PFSK-1 (cell line): Measurements from ENCODE around the gene CLMN.

Experiments used
- POLR2AphosphoS5 ChIP-seq: IDR thresholded peaks from 2 replicates; pipeline ENCODE4 v1.6.1; 2012; ENCODE audit warnings: low read depth, mild to moderate bottlenecking, control low read depth, low read length, moderate library complexity
- SIN3A ChIP-seq: IDR thresholded peaks from 2 replicates; pipeline ENCODE4 v1.6.1; 2012; ENCODE audit warnings: mild to moderate bottlenecking, low read length, moderate library complexity, borderline replicate concordance; ENCODE audit not compliant: insufficient read depth
- TF ChIP-seq, protein P1 (sequence below), 2 experiments: IDR thresholded peaks; 2 replicates each; pipeline versions ENCODE4 v1.6.1 to v1.8.0; 2011 to 2012; ENCODE audit warnings: low read depth in 2 of 2, low read length in 2 of 2, control low read depth in 1 of 2, inconsistent platforms in 1 of 2, mild to moderate bottlenecking in 1 of 2, moderate library complexity in 1 of 2; ENCODE audit not compliant: insufficient read depth in 1 of 2

DNA sequence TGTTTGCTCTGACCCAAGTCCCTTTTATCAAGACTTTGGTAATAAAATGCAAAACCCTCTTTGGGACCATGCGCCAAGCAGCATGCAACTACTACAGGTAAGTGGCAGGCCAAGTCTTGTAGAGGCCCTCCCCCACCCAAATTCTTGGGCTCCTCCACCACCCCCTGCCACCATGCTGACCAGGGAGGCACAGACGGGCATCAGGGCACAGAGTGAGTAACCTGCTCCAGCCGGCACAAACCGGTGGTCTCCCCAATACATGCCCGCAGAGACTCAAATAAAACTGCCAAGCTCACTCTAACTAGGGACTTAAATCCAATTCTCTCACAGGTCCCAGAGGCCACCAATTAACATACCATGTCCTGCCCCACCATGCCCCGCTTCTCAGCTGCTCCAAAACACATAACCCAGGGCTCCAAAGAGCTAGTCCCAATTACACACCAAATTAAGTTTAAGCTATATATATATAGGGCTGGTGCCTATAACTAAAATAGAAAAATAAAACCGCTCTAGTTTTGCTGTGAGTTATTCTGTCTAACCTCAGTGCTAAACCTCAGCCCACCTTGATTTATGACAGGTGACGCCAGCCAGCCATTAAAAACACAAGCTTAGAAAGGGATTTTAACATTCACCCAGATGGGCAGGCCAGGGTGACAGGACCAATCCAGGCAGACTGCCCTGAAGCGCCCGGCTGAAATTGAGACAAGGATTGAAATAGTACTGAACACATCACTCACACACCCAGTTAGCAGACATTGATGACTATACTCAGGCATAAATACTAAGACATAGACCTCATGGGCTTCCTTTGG, 81.0 kb downstream of the CLMN start:
- TF ChIP-seq, protein P1, sequence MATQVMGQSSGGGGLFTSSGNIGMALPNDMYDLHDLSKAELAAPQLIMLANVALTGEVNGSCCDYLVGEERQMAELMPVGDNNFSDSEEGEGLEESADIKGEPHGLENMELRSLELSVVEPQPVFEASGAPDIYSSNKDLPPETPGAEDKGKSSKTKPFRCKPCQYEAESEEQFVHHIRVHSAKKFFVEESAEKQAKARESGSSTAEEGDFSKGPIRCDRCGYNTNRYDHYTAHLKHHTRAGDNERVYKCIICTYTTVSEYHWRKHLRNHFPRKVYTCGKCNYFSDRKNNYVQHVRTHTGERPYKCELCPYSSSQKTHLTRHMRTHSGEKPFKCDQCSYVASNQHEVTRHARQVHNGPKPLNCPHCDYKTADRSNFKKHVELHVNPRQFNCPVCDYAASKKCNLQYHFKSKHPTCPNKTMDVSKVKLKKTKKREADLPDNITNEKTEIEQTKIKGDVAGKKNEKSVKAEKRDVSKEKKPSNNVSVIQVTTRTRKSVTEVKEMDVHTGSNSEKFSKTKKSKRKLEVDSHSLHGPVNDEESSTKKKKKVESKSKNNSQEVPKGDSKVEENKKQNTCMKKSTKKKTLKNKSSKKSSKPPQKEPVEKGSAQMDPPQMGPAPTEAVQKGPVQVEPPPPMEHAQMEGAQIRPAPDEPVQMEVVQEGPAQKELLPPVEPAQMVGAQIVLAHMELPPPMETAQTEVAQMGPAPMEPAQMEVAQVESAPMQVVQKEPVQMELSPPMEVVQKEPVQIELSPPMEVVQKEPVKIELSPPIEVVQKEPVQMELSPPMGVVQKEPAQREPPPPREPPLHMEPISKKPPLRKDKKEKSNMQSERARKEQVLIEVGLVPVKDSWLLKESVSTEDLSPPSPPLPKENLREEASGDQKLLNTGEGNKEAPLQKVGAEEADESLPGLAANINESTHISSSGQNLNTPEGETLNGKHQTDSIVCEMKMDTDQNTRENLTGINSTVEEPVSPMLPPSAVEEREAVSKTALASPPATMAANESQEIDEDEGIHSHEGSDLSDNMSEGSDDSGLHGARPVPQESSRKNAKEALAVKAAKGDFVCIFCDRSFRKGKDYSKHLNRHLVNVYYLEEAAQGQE (IDR thresholded peaks at IDR 0.05; ENCODE audit: insufficient read depth in 1 of 2, low read depth in 2 of 2, low read length in 2 of 2): no peak
- TF ChIP-seq SIN3A: no peak
- TF ChIP-seq POLR2AphosphoS5: no peak
